Activated effector memory CD4-positive, alpha-beta T cell treated with anti-CD3 and anti-CD28 coated beads, Interleukin-2, amount 50 U/mL, for 16 hours (primary cell): Measurements from ENCODE around the gene PSMB7.

Experiments
- DNase-seq: peaks from one replicate; pipeline ENCODE4 v3.0.0-alpha.2; 2020

PSMB7 gene

GRCh38 chr9:124409410-124409809 lies 5.8 kb downstream of the PSMB7 start:
- no peak for DNase-seq

DNA sequence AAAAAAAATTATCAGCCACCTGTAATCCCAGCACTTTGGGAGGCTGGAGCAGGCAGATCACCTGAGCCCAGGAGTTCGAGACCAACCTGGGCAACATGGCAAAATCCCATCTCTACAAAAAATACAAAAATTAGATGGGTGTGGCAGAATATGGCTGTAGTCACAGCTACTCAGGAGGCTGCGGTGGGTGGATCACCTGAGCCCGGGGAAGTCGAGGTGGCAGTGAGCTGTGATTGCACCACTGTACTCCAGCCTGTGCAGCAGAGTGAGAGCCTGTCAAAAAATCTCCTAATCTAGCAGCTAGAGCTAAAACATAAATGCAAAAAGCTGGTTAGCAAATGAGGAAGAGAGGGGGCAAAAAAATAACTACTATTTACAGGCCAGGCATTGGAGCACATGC lies 12.0 kb downstream of the PSMB7 start:
- no peak for DNase-seq

DNA sequence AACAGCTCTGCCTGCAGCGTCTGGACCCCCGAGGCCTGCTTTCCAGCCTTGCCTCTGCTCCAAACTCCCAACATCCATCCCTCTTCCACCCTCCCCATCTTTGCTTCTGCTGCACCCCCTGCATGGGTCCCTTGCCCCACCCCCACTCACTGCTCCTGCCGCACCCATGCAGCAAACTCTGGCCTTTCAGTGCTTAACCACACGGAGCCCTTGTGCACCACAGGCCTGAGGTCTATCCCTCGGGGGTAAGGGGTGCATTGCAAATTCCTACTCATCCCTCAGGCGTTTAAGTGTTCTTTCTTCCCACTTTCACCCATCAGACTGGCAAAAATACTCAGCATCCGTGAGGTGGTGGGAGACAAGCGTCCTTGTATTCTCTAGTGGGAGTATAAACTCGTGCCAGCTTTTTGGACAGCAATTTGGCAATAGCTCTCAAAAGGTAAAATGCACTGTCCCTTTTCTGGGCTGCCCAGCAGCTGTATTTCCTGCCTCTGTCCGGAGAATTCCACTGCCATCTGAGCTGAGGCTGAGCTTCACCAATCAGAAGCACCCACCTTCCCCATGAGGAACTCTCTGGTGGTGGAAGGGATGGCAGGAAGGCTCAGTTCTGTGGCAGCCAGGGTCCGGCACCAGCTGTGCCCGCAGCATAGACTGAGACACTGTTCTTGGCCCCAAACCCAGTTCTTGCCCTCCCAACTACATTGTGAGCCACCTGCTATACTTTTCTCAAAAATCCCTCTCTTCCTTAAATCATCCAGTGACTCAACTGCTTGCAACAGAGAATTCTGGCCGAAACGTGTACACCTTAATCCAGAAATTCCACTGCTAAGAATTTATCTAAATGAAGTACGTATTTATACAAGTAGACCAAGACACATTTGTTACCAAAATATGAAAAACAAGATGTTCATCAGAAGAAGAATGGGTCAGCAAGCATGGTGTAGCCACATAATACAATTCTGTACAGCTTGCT lies 15.0 kb downstream of the PSMB7 start:
- no peak for DNase-seq

DNA sequence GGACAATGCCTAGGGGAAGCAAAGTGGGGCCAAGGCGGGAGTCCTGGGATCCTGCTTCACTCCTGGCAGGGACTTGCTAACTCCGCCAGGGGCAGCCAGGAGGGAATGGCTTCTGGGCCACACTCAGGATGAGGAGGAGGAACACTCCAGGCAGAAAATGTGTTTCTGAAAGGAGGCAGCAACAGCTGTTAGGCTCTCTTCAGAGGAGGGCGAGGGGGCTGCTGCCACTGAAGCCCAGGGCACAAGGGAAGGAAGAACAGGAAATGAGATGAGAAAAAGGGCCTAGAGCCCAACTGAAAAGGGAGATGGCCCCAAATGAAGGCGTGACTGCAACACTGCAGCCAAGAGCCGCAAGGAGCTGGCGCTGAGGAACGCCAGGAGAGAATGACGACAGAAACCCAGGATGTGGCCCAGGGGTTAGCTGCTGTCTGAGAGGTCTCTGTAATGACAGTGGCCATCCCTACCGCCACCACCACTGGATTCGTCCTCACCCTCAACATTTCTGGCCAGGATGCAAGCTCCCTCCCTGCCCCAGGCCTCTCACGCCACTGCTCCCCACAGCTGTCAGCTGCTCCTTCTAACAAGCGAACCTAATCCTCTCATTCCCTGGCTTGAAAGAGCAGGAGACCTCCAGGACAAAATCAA lies 15.8 kb downstream of the PSMB7 start:
- no peak for DNase-seq

GRCh38 chr9:124398191-124398935 lies 16.9 kb downstream of the PSMB7 start:
- no peak for DNase-seq

- DNase-seq = no peak
Observed at GRCh38 chr9:124395826-124396225, 19.4 kb downstream of the PSMB7 start.

DNA sequence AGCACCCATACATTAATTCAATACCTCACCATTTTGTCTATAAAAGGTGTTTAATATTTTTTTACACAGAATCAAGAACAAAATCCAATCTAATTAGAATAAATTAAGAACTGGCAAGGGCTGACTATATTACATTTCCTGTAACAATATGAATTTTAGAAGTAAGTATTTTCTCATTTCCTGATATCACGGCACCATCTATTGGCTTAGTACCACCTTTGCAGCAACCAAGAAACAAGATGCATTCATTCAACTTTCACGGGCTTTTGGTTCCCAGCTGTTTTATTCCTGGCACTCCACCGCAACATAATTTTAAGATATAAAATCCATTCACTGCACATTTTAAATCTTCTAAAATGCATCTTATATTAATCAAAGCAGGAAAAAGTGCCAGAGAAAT lies 20.6 kb downstream of the PSMB7 start:
- no peak for DNase-seq

- no peak for DNase-seq
Observed at GRCh38 chr9:124394167-124394566, 21.1 kb downstream of the PSMB7 start.

DNA sequence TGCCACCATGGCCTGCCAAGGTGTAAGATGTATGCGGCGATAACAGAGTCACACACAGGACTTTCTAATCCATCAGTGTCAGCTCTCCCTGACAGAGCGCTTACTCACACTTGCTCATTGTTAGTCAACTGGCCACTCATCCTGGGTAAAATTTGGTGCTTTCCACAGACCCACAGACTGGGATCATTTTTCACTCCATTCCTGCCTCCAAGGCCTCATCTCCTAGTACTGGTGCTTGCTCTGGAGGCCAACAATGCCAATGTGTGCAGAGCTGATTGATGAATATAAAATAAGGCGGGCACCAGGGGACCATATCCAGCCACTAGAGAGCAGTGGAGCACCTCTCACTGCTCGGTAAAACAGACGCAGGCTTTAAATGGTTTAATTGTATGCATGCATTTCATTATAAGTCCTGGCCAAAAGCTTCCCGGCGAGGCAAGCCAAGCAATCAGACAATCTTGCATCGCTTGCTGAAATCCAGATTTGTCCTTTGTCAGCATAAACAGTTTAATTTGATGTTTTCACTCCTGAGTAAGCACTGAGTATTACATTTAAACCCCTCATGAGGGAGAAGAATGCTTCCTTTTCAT lies 22.3 kb downstream of the PSMB7 start:
- no peak for DNase-seq

- DNase-seq = no peak
Observed at GRCh38 chr9:124392254-124392870, 22.9 kb downstream of the PSMB7 start.

- no peak for DNase-seq
Observed at GRCh38 chr9:124390794-124391658, 24.2 kb downstream of the PSMB7 start.

- no peak for DNase-seq
Observed at GRCh38 chr9:124389146-124389939, 25.9 kb downstream of the PSMB7 start.

DNA sequence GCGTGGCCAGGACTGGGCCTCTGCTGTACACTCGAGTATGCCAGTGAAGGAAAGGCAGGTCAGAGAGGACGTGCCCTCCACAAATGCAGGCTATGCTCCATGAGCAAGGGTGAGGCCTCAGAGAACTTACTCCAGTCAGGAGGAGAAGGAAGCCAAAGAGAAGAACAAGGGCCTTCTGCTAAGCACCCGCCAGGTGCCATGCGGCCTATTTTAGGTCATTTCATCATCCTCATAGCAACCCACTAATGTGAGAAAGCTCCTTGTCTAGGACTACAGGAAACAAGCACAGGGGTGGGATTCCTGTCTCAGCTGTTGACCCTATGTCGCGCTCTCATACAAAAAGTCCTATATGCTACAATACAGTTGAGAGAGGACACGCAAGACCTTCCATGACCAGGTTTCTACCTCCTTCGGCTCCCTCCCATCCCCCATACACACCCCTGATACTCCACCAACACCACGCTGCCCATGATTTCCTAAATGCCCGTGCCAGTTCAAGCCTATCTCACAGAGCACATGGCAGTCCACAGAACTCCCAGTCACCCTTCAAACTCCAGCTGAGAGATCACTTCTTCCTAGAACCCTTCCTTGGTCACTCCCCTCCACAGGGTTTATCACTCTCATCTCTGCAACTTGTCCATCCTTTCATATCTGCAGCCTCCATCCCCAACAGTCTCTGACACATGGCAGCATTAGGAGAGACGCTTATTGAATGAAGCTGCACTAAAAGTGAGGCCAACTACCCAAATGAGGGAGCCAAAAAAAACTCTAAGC lies 26.8 kb downstream of the PSMB7 start:
- no peak for DNase-seq

GRCh38 chr9:124386201-124386600 lies 29.0 kb downstream of the PSMB7 start:
- no peak for DNase-seq

DNA sequence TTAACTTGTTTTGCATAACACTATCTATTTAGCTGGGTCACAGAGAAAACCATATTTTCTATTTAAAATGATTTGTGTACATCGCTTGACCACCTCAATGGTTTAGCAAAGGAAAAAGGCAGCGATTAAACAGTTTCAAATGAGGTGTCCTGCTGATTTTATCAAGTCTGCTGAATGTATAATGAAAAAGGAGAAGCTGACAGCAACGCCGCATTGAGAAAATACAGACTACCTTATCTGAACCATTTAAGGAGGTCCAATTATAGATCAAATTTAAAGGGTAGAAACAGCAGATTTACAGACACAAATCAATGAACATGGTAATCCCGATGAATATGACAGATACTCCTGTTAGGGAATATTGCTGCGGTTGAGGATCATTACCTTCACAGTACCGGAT lies 29.6 kb downstream of the PSMB7 start:
- no peak for DNase-seq

- no peak for DNase-seq
Observed at GRCh38 chr9:124384846-124385245, 30.4 kb downstream of the PSMB7 start.

DNA sequence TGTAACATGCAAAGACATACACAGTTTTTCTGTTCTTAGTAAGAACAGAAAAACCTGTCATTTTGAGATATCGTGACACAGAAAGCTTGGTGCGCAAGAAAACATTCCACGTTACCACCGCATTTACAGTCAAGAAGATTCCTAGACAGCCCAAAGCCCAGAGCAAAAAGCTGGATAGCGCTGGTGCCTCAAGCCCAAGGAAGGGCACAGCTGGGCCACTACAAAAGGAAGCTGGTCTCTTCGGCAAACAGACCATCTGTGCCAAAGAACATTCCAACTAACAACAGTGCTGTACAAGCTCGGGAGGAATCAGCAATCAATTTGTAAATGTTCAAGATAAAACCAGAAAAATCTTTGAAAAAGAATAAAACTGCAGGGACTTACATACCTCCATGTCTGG lies 31.0 kb downstream of the PSMB7 start:
- no peak for DNase-seq

GRCh38 chr9:124381170-124381945 lies 33.9 kb downstream of the PSMB7 start:
- no peak for DNase-seq
